OCI-LY1 (cell line): ENCODE results near the gene ARMC9.

Source experiments
- H2AFZ ChIP-seq: fragments of 200-600 bp; sonication (generic), shearing (Covaris generic); 2 replicates; pipeline ENCODE4 v1.6.0; 2014; ENCODE audit warnings: antibody characterized with exemption, mild to moderate bottlenecking, low read length
- H3F3A ChIP-seq: fragments of 200-600 bp; sonication (generic), shearing (Covaris generic); 2 replicates; pipeline ENCODE4 v1.6.0; 2014; ENCODE audit warnings: mild to moderate bottlenecking, antibody characterized with exemption, low read length, moderate library complexity; ENCODE audit not compliant: insufficient read depth
- H3K27ac ChIP-seq: fragments of 200-600 bp; sonication (generic); 2 replicates; pipeline ENCODE4 v1.5.1; 2014; ENCODE audit warnings: low read length, mixed run types, mild to moderate bottlenecking, low read depth; ENCODE audit not compliant: poor library complexity, severe bottlenecking
- H3K27me3 ChIP-seq: fragments of 200-600 bp; sonication (generic); 2 replicates; pipeline ENCODE4 v1.6.0; 2014; ENCODE audit warnings: antibody characterized with exemption, mild to moderate bottlenecking, low read length, moderate library complexity; ENCODE audit not compliant: insufficient read depth
- H3K36me3 ChIP-seq: fragments of 200-600 bp; sonication (generic); 2 replicates; pipeline ENCODE4 v1.6.1; 2014; ENCODE audit warnings: mild to moderate bottlenecking, antibody characterized with exemption, low read length, moderate library complexity, mixed read lengths; ENCODE audit not compliant: insufficient read depth
- H3K4me1 ChIP-seq: fragments of 200-600 bp; sonication (generic); 2 replicates; pipeline ENCODE4 v1.5.1; 2014; ENCODE audit warnings: mild to moderate bottlenecking, low read length, moderate library complexity; ENCODE audit not compliant: insufficient read depth, severe bottlenecking
- H3K4me2 ChIP-seq: fragments of 200-600 bp; sonication (generic), shearing (Covaris generic); 2 replicates; pipeline ENCODE4 v1.6.1; 2014; ENCODE audit warnings: low read length
- H3K4me3 ChIP-seq: fragments of 200-600 bp; sonication (generic); 2 replicates; pipeline ENCODE4 v1.5.1; 2014; ENCODE audit warnings: low read length, low read depth, mild to moderate bottlenecking, mixed read lengths; ENCODE audit not compliant: poor library complexity, severe bottlenecking
- H3K79me2 ChIP-seq: fragments of 200-600 bp; shearing (Covaris generic); 2 replicates; pipeline ENCODE4 v1.6.1; 2016; ENCODE audit warnings: mixed run types, low read length, mixed read lengths; ENCODE audit not compliant: insufficient read depth
- H3K9ac ChIP-seq: fragments of 200-600 bp; sonication (generic), shearing (Covaris generic); 2 replicates; pipeline ENCODE4 v1.6.1; 2014; ENCODE audit warnings: mild to moderate bottlenecking, low read length, mixed read lengths
- H3K9me2 ChIP-seq: fragments of 200-600 bp; sonication (generic), shearing (Covaris generic); 2 replicates; pipeline ENCODE4 v1.6.1; 2014; ENCODE audit warnings: low read depth, mild to moderate bottlenecking, low read length, mixed read lengths
- H3K9me3 ChIP-seq: fragments of 200-600 bp; shearing (Covaris generic); 2 replicates; pipeline ENCODE4 v1.6.1; 2014; ENCODE audit warnings: low read length, mixed read lengths
- H4K20me1 ChIP-seq: fragments of 200-600 bp; sonication (generic), shearing (Covaris generic); 2 replicates; pipeline ENCODE4 v1.6.0; 2016; ENCODE audit warnings: mild to moderate bottlenecking, low read length; ENCODE audit not compliant: insufficient read depth
- EZH2 ChIP-seq: fragments of 200-600 bp; sonication (generic), shearing (Covaris generic); IDR thresholded peaks from 2 replicates; pipeline ENCODE4 v1.8.0; 2017; ENCODE audit warnings: borderline replicate concordance, mixed run types, mild to moderate bottlenecking, antibody characterized with exemption, low read length, moderate library complexity, mixed read lengths
- TF ChIP-seq, protein P1 (sequence below): fragments of 200-600 bp; sonication (generic), shearing (Covaris generic); IDR thresholded peaks from 2 replicates; pipeline ENCODE4 v1.5.1; 2017; ENCODE audit warnings: mild to moderate bottlenecking, antibody characterized with exemption, low read length, moderate library complexity, mixed read lengths

ARMC9 gene

DNA sequence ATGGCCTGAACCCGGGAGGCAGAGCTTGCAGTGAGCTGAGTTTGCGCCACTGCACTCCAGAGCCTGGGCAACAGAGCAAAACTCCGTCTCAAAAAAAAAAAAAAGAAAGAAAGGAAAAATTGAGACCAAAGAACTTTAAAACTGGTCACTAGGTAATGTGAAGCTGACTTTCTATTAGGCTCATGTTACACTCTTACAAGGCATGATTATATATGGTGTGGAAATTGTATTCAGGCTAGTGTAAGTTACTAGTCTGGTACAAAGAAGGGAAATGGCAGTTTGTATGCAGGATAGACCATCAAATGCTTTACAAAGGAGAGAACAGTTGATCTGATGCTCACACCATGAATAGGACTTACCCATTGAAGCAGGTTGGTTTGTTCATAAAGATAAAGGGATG is 35.4 kb upstream of the ARMC9 start:
- Histone ChIP-seq H3K79me2 (no peaks in the 10 kb centered on the region), H4K20me1 (no peaks in the 10 kb centered on the region), H3K4me2 (no peak overlapping the region), H3K36me3 (peaks cover 78% of the 10 kb centered on the region), H3K9me2 (no peaks in the 10 kb centered on the region), H3K27ac (no peak overlapping the region), H2AFZ (no peak overlapping the region), H3K9me3 (no peaks in the 10 kb centered on the region), H3K4me3 (no peak overlapping the region), H3K9ac (no peak overlapping the region), H3K27me3 (no peaks in the 10 kb centered on the region), H3K4me1 (no peaks in the 10 kb centered on the region), H3F3A (no peaks in the 10 kb centered on the region)
- TF ChIP-seq, protein P1, sequence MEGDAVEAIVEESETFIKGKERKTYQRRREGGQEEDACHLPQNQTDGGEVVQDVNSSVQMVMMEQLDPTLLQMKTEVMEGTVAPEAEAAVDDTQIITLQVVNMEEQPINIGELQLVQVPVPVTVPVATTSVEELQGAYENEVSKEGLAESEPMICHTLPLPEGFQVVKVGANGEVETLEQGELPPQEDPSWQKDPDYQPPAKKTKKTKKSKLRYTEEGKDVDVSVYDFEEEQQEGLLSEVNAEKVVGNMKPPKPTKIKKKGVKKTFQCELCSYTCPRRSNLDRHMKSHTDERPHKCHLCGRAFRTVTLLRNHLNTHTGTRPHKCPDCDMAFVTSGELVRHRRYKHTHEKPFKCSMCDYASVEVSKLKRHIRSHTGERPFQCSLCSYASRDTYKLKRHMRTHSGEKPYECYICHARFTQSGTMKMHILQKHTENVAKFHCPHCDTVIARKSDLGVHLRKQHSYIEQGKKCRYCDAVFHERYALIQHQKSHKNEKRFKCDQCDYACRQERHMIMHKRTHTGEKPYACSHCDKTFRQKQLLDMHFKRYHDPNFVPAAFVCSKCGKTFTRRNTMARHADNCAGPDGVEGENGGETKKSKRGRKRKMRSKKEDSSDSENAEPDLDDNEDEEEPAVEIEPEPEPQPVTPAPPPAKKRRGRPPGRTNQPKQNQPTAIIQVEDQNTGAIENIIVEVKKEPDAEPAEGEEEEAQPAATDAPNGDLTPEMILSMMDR = no peak
- TF ChIP-seq EZH2 = no peak

DNA sequence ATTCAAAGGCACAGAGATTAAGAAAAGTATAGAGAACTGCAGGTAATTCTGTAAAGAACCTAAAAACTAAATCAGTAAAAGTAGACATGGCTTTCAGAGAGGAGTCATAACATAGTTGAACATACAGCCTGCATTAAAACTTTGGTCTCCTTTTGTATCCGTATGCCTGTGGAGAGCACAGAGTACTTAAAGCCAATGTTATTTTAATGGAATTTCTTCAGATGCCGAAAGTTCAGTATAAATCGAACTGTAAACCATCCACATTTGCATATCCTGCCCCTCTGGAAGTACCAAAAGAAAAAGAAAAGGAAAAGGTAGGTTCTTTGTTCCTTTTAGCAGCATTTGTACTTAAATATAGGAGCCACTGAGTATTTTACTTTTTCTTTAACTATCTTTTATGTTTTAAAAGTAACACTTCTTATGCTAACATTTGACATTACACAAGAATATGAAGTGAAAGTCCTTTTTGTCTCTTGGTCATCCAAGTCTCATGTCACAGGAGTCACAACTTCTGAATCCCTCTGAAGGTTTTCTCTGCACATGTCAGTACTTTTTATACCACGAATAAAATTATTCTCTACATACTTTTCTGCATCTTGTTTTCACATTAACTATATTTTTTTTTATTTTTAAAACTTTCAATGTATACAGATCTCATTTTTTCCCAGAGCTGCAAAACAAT is 34.9 kb upstream of the ARMC9 start:
- TF ChIP-seq, protein P1 = no peak
- no peak for TF ChIP-seq EZH2
- H3K9me3 ChIP-seq = no peaks in the 10 kb centered on the region
- H3K27ac ChIP-seq = no peak overlapping the region
- no peaks in the 10 kb centered on the region for H3K79me2 ChIP-seq
- no peaks in the 10 kb centered on the region for H3K9me2 ChIP-seq
- H2AFZ ChIP-seq = no peak overlapping the region
- H3K27me3 ChIP-seq = no peaks in the 10 kb centered on the region
- no peaks in the 10 kb centered on the region for H4K20me1 ChIP-seq
- no peak overlapping the region for H3K4me3 ChIP-seq
- no peak overlapping the region for H3K4me2 ChIP-seq
- H3F3A ChIP-seq = no peaks in the 10 kb centered on the region
- no peaks in the 10 kb centered on the region for H3K4me1 ChIP-seq
- H3K36me3 ChIP-seq = peaks cover 81% of the 10 kb centered on the region
- H3K9ac ChIP-seq = no peak overlapping the region

DNA sequence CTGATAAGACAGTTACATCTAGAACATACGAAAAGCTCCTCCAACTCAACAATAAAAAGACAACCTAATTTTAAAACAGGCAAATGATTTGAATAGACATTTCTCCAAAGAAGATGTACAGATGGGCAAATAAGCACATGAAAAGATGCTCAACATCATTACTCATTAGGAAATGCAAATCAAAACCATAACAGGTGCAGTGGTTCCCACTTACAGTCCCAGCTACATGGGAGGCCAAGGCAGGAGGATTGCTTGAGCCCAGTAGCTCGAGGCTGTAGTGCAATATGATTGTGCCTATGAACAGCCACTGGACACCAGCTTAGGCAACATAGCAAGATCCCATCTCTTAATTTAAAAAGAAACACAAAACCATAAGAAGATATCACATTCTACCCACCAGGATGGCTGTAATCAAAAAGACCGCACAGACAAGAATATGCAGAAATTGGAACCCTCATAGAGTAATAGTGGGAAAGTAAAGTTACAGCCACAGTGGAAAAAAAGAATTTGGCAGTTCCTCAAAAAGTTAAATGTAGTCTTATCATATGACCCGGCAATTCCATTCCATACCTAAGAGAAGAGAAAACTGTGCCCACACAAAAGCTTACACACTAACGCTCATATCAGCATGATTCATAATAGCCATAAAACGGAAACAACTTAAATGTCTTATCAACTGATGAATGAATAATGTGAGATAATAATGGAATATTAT is 30.5 kb upstream of the ARMC9 start:
- H3K4me1 ChIP-seq = no peaks in the 10 kb centered on the region
- no peak for TF ChIP-seq EZH2
- TF ChIP-seq, protein P1 = no peak
- H3K27me3 ChIP-seq = no peaks in the 10 kb centered on the region
- H3K79me2 ChIP-seq = no peaks in the 10 kb centered on the region
- H4K20me1 ChIP-seq = no peaks in the 10 kb centered on the region
- no peaks in the 10 kb centered on the region for H3K9me3 ChIP-seq
- peaks cover 94% of the 10 kb centered on the region for H3K36me3 ChIP-seq
- no peaks in the 10 kb centered on the region for H3F3A ChIP-seq
- no peak overlapping the region for H2AFZ ChIP-seq
- no peak overlapping the region for H3K9ac ChIP-seq
- H3K9me2 ChIP-seq = no peaks in the 10 kb centered on the region
- H3K27ac ChIP-seq = no peak overlapping the region
- no peak overlapping the region for H3K4me2 ChIP-seq
- H3K4me3 ChIP-seq = no peak overlapping the region
